K562 (cell line): Measurements from ENCODE around the gene TRMT1. TPM values are rescaled to one million over a fixed set of nuclear protein-coding genes. Genes with fewer than 3 reads are reported as not detected.
A peak's percentile ranks its signal among the peaks of the same experiment; 100 is the strongest.

Source experiments
- BCL6 ChIP-seq: fragments of 250-450 bp; sonication (Bioruptor Pico); IDR thresholded peaks from 2 replicates; pipeline ENCODE4 v1.4.0; 2020
- BCOR ChIP-seq: fragments of 450-650 bp; IDR thresholded peaks from 2 replicates; pipeline ENCODE4 v1.6.1; 2016
- CCAR2 ChIP-seq: fragments of 200-400 bp; formaldehyde crosslinking; IDR thresholded peaks from 2 replicates; pipeline ENCODE4 v1.6.1; 2017; ENCODE audit warnings: mild to moderate bottlenecking, low read depth, low read length
- DEAF1 ChIP-seq: fragments of 450-650 bp; formaldehyde crosslinking; IDR thresholded peaks from 2 replicates; pipeline ENCODE4 v1.4.0; 2020; ENCODE audit warnings: mild to moderate bottlenecking, moderate library complexity
- DMBX1 ChIP-seq: fragments of 250-450 bp; sonication (Bioruptor Pico); IDR thresholded peaks from 2 replicates; pipeline ENCODE4 v1.8.0; 2022; ENCODE audit warnings: inconsistent platforms, mild to moderate bottlenecking, moderate library complexity, borderline replicate concordance
- DPF2 ChIP-seq: fragments of 450-650 bp; IDR thresholded peaks from 2 replicates; pipeline ENCODE4 v1.6.1; 2016
- ELK1 ChIP-seq: sonication (generic); formaldehyde crosslinking; IDR thresholded peaks from 2 replicates; pipeline ENCODE4 v1.8.1; 2022; ENCODE audit warnings: missing genetic modification reagents
- EZH2 ChIP-seq: IDR thresholded peaks from 2 replicates; pipeline ENCODE4 v1.6.1; 2012; ENCODE audit warnings: low read depth, mild to moderate bottlenecking, inconsistent platforms, low read length, borderline replicate concordance
- FOXJ3 ChIP-seq: sonication (generic); formaldehyde crosslinking; IDR thresholded peaks from 2 replicates; pipeline ENCODE4 v1.4.0; 2020; ENCODE audit warnings: mild to moderate bottlenecking, missing genetic modification reagents
- GTF2E2 ChIP-seq: fragments of 200-800 bp; sonication (Bioruptor generic); IDR thresholded peaks from 2 replicates; pipeline ENCODE4 v1.6.1; 2016; ENCODE audit warnings: missing genetic modification characterization, missing compliant biosample characterization
- HNRNPL ChIP-seq: fragments of 200-400 bp; formaldehyde crosslinking; IDR thresholded peaks from 2 replicates; pipeline ENCODE4 v1.6.1; 2017; ENCODE audit warnings: low read depth, mild to moderate bottlenecking, low read length
- JUN ChIP-seq, 2 experiments: sonication (generic) in 1 of 2; formaldehyde crosslinking in 1 of 2; IDR thresholded peaks; 2 replicates each; pipeline versions ENCODE4 v1.6.1 to v1.8.0; 2012 to 2022; ENCODE audit warnings: borderline replicate concordance in 2 of 2, mild to moderate bottlenecking in 2 of 2, improper control_type of control experiment in 1 of 2, low read depth in 1 of 2, low read length in 1 of 2, missing genetic modification reagents in 1 of 2
- JUND ChIP-seq, 2 experiments: IDR thresholded peaks; 2 replicates in 1 of 2; 3 replicates in 1 of 2; pipeline ENCODE4 v1.6.1; 2011; ENCODE audit warnings: borderline replicate concordance in 2 of 2, low read depth in 2 of 2, low read length in 2 of 2, improper control_type of control experiment in 1 of 2, missing biosample characterization in 1 of 2, missing genetic modification characterization in 1 of 2, missing genetic modification reagents in 1 of 2
- KDM4B ChIP-seq, 2 experiments: fragments of 450-650 bp in 1 of 2; sonication (generic) in 1 of 2; IDR thresholded peaks; 2 replicates each; pipeline ENCODE4 v1.6.1; 2016 to 2017; ENCODE audit warnings: borderline replicate concordance in 2 of 2, antibody characterized with exemption in 1 of 2, low read depth in 1 of 2, mild to moderate bottlenecking in 1 of 2
- MED1 ChIP-seq: sonication (generic); formaldehyde crosslinking; IDR thresholded peaks from 2 replicates; pipeline ENCODE4 v1.8.1; 2023; ENCODE audit warnings: missing genetic modification reagents, borderline replicate concordance
- NFXL1 ChIP-seq: fragments of 450-650 bp; formaldehyde crosslinking; IDR thresholded peaks from 2 replicates; pipeline ENCODE4 v1.4.0; 2021; ENCODE audit warnings: mild to moderate bottlenecking
- NR0B1 ChIP-seq: fragments of 450-650 bp; IDR thresholded peaks from one replicate; pipeline ENCODE4 v1.6.1; 2018; ENCODE audit warnings: mild to moderate bottlenecking, moderate library complexity; ENCODE audit not compliant: partially characterized antibody
- OTX1 ChIP-seq: fragments of 450-650 bp; formaldehyde crosslinking; IDR thresholded peaks from 2 replicates; pipeline ENCODE4 v1.4.0; 2022; ENCODE audit warnings: mild to moderate bottlenecking
- PHTF2 ChIP-seq: fragments of 250-450 bp; sonication (Bioruptor Pico); IDR thresholded peaks from 2 replicates; pipeline ENCODE4 v1.5.0; 2021; ENCODE audit warnings: mild to moderate bottlenecking
- SMAD2 ChIP-seq: fragments of 150-350 bp; IDR thresholded peaks from 2 replicates; pipeline ENCODE4 v1.6.1; 2014; ENCODE audit warnings: low read depth, mild to moderate bottlenecking, low read length
- SMARCA4 ChIP-seq: fragments of 450-650 bp; IDR thresholded peaks from 2 replicates; pipeline ENCODE4 v1.6.1; 2016
- ZNF263 ChIP-seq: sonication (generic); formaldehyde crosslinking; IDR thresholded peaks from 2 replicates; pipeline ENCODE4 v1.8.0; 2022; ENCODE audit warnings: mild to moderate bottlenecking, missing genetic modification reagents, borderline replicate concordance
- ZNF449 ChIP-seq: fragments of 250-450 bp; sonication (Bioruptor Pico); IDR thresholded peaks from 2 replicates; pipeline ENCODE4 v1.8.0; 2022; ENCODE audit warnings: moderate library complexity, mild to moderate bottlenecking, inconsistent platforms
- polyA plus RNA-seq, 8 experiments: library from polyadenylated mRNA; depleted of rRNA in 4 of 8; stranded (reverse) in 5 of 8; unstranded in 3 of 8; fragments of >200 nt; fragmentation: Nextera tagmentation in 2 of 8; fragmentation: Illumina TruSeq in 1 of 8; extraction: Ambion mirVana in 2 of 8; extraction: Trizol in 1 of 8; gene quantifications; 2 replicates each; pipeline versions ENCODE4 v1.2.1 to v1.2.3, GENCODE V29; 2011 to 2014; ENCODE audit warnings: inconsistent platforms in 1 of 8, missing spikeins in 1 of 8
- total RNA-seq, 7 experiments: library from RNA; depleted of rRNA in 6 of 7; stranded (reverse); fragments of >200 nt in 6 of 7; fragmentation: Illumina TruSeq in 2 of 7; extraction: Trizol in 2 of 7; gene quantifications; 2 replicates each; pipeline versions ENCODE4 v1.2.1 to v1.2.3, GENCODE V29; 2011 to 2021; ENCODE audit warnings: low replicate concordance in 1 of 7

The TRMT1 gene
- total and polyA plus RNA-seq, 9 of the 15 experiments (the other 6 are each of a cell fraction or from before 2014, with no cell fraction given), result 5.8 to 158 (median 54.3) TPM

- TF ChIP-seq ELK1 (CRISPR knock-in tag) (no peak), FOXJ3 (CRISPR knock-in tag) (no peak), JUND (IDR thresholded peaks at IDR 0.05; ENCODE audit: borderline replicate concordance, low read depth, low read length) (no peak), JUND (tag; IDR thresholded peaks at IDR 0.05; ENCODE audit: borderline replicate concordance, low read depth, low read length) (no peak), KDM4B (IDR thresholded peaks at IDR 0.05; ENCODE audit: borderline replicate concordance in 2 of 2, low read depth in 1 of 2) (no peak), JUN (IDR thresholded peaks at IDR 0.05; ENCODE audit: borderline replicate concordance, low read depth, low read length) (no peak), JUN (CRISPR knock-in tag; IDR thresholded peaks at IDR 0.05; ENCODE audit: borderline replicate concordance) (no peak), OTX1 (CRISPR knock-in tag) (no peak; the same call in 1 of the 2 replicates), HNRNPL (peak; percentile 60; the same call in 1 of the 2 replicates), GTF2E2 (tag) (no peak), MED1 (CRISPR knock-in tag) (no peak), DMBX1 (CRISPR knock-in tag) (no peak), PHTF2 (no peak), SMAD2 (no peak), DEAF1 (CRISPR knock-in tag) (0 out of 2 replicates have a peak, but pooled peaks have one; percentile 21), BCL6 (CRISPR knock-in tag) (no peak), ZNF263 (no peak), ZNF449 (CRISPR knock-in tag) (no peak), EZH2 (no peak), BCOR (peak; percentile 99), DPF2 (peak; percentile 22; the same call in 1 of the 2 replicates), NR0B1 (no peak), NFXL1 (CRISPR knock-in tag) (0 out of 2 replicates have a peak, but pooled peaks have one; percentile 47), SMARCA4 (0 out of 2 replicates have a peak, but pooled peaks have one; percentile 18), CCAR2 (no peak)
Measured at GRCh38 chr19:13154911-13155471, 38.5 kb upstream of the TRMT1 start (continued).
